Measurements from ENCODE around the gene SURF1.

DNA sequence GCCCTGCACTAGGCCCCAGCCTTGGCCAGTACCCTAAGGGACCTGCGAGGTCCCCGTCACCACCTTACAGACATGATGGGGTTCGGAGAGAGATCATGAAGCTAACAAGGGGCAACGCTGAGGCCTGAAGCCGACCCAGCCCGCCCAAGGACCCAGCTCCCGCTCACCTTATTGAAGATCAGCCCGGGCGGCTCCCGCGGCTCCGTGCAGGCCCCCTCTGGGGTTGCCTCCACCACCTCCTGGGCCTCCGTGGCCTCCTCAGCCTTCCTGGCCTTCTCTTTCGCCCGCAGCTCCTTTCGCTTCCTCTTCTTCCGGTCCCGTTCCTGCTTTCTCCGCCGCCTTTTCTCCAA, 23.9 kb downstream of the SURF1 start:
- TF ChIP-seq, protein P1, sequence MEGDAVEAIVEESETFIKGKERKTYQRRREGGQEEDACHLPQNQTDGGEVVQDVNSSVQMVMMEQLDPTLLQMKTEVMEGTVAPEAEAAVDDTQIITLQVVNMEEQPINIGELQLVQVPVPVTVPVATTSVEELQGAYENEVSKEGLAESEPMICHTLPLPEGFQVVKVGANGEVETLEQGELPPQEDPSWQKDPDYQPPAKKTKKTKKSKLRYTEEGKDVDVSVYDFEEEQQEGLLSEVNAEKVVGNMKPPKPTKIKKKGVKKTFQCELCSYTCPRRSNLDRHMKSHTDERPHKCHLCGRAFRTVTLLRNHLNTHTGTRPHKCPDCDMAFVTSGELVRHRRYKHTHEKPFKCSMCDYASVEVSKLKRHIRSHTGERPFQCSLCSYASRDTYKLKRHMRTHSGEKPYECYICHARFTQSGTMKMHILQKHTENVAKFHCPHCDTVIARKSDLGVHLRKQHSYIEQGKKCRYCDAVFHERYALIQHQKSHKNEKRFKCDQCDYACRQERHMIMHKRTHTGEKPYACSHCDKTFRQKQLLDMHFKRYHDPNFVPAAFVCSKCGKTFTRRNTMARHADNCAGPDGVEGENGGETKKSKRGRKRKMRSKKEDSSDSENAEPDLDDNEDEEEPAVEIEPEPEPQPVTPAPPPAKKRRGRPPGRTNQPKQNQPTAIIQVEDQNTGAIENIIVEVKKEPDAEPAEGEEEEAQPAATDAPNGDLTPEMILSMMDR (IDR thresholded peaks at IDR 0.05) = no peak
- no peak for TF ChIP-seq POLR2A (IDR thresholded peaks at IDR 0.05)
